HL-60 (cell line): Measurements from ENCODE around the gene PDE4B.

ENCODE experiments used
- CTCF ChIP-seq: IDR thresholded peaks from one replicate; pipeline ENCODE4 v1.5.1; 2011; ENCODE audit warnings: low read length, control low read depth, inconsistent platforms; ENCODE audit not compliant: insufficient read depth
- SPI1 ChIP-seq: IDR thresholded peaks from 2 replicates; pipeline ENCODE4 v1.6.1; 2012; ENCODE audit warnings: low read depth, mild to moderate bottlenecking, borderline replicate concordance

- TF ChIP-seq CTCF: no peak
- no peak for TF ChIP-seq SPI1
Observed at GRCh38 chr1:66312271-66312990, 519.7 kb downstream of the PDE4B start.
